Activated CD4-positive, alpha-beta T cell treated with anti-CD3 and anti-CD28 coated beads, Interleukin-2, amount 10 ng/mL, durations not matched to agents 7 days and 5 days (primary cell): ENCODE results near the gene SLC5A10. TPM values are rescaled to one million over a fixed set of nuclear protein-coding genes. Genes with fewer than 3 reads are reported as not detected.

ENCODE experiments used
- CTCF ChIA-PET: fragments of 350-600 bp; sonication (Branson Sonifier 250); formaldehyde crosslinking; loops from one replicate; lab custom pipeline; 2021; ENCODE audit warnings: antibody characterized with exemption; lab: Charles Lee
- POLR2A ChIA-PET: fragments of 350-600 bp; sonication (Branson Sonifier 250); formaldehyde crosslinking; loops from one replicate; lab custom pipeline; 2021; ENCODE audit warnings: antibody characterized with exemption; lab: Charles Lee
- DNase-seq: peaks from one replicate; pipeline ENCODE4 v3.0.0-alpha.2; 2020
- H3K27ac Mint-ChIP-seq: one replicate; pipeline ENCODE4 v1.8.0; 2021; ENCODE audit warnings: mild to moderate bottlenecking, moderate library complexity, mixed read lengths
- H3K27me3 Mint-ChIP-seq: one replicate; pipeline ENCODE4 v1.8.0; 2021; ENCODE audit warnings: mixed read lengths
- H3K36me3 Mint-ChIP-seq: one replicate; pipeline ENCODE4 v1.8.0; 2021; ENCODE audit warnings: low read depth, mixed read lengths
- H3K4me1 Mint-ChIP-seq: one replicate; pipeline ENCODE4 v1.8.0; 2021; ENCODE audit warnings: mixed read lengths
- H3K4me3 Mint-ChIP-seq: one replicate; pipeline ENCODE4 v1.8.0; 2021; ENCODE audit warnings: mild to moderate bottlenecking, moderate library complexity, mixed read lengths
- H3K9me3 Mint-ChIP-seq: one replicate; pipeline ENCODE4 v1.8.0; 2021; ENCODE audit warnings: mixed read lengths
- total RNA-seq, 2 experiments: library from RNA; stranded (reverse); gene quantifications; one replicate each; pipeline ENCODE4 v1.2.3, GENCODE V29; 2021

Gene SLC5A10
- total RNA-seq, 2 experiments from 2014 or later = not detected

- POLR2A ChIA-PET = no interaction called here
- H3K9me3 Mint-ChIP-seq = no peaks in the 10 kb centered on the region
- peaks cover 19% of the 10 kb centered on the region for H3K4me1 Mint-ChIP-seq
- H3K27ac Mint-ChIP-seq = peak overlapping the region; percentile 43
- DNase-seq = peak; percentile 75
- H3K4me3 Mint-ChIP-seq = no peak overlapping the region
- CTCF ChIA-PET = interaction anchor here (0.7 to 2.4 kb wide), 27 partner anchors 9 to 335 kb away, joined by 3 to 12 read pairs (median 4); partner anchors contain the start of gene PRPSAP2
- H3K27me3 Mint-ChIP-seq = no peaks in the 10 kb centered on the region
- H3K36me3 Mint-ChIP-seq = no peaks in the 10 kb centered on the region
These were observed 9.0 kb downstream of the SLC5A10 start for GRCh38 chr17:18960803-18961511.

DNA sequence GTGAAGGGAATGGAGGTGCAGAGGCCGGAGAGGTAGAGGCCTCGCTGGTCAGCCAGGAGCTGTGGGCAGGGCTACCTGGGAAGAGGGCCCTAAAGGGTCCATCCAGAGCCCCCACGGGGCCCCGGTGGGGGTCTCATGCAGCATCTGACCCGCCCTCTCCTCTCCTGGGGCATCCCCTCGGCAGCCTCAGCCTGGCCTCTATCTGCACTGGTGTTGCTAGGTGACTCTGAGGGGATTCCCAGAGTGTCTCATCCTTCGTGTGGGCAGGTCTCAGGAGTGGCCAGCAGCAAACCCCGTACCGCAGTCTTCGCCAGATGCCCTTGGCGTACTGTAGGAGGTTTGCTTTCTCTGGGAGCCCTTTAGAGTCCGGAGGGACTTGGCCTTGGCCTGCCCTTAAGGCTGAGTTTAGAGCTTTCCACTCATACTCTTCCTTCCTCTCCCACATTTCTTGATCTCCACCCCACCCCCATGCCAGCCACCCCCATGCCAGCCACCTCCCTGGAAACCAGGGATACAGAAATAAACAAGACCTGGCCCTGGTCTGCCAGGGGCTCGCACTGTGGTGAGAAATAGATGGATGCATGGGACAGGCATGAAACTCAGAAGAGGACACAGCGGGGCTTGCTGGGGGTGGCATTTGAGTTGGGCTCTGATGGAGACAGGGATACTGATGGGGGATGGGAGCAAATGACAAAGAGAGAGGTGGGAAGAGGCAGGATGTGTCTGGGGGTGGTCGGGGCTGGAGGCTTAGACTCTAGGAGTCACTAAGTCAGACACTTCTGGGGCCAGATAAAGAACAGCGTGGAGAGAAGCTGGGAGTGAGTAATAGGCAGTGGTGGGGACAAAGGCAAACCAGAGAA is 9.9 kb downstream of the SLC5A10 start:
- no peak for DNase-seq
- Mint-ChIP-seq H3K4me1 (peaks cover 13% of the 10 kb centered on the region), H3K9me3 (no peaks in the 10 kb centered on the region), H3K27me3 (no peaks in the 10 kb centered on the region), H3K4me3 (no peak overlapping the region), H3K36me3 (no peaks in the 10 kb centered on the region), H3K27ac (peak overlapping the region; percentile 57)
- ChIA-PET POLR2A (no interaction called here), CTCF (interaction anchor here (0.7 to 2.4 kb wide), 25 partner anchors 8 to 110 kb away, joined by 3 to 12 read pairs (median 4); partner anchors contain the start of gene SLC5A10)

- no peaks in the 10 kb centered on the region for H3K36me3 Mint-ChIP-seq
- no peak overlapping the region for H3K4me3 Mint-ChIP-seq
- POLR2A ChIA-PET = no interaction called here
- H3K27me3 Mint-ChIP-seq = no peaks in the 10 kb centered on the region
- H3K4me1 Mint-ChIP-seq = peaks cover 11% of the 10 kb centered on the region
- no peaks in the 10 kb centered on the region for H3K9me3 Mint-ChIP-seq
- CTCF ChIA-PET = interaction anchor here (1.0 to 2.4 kb wide), 4 partner anchors 10 to 97 kb away, joined by 3 to 8 read pairs (median 4); partner anchors contain the start of gene SLC5A10
- no peak for DNase-seq
- H3K27ac Mint-ChIP-seq = peak overlapping the region; percentile 50
These were observed 10.5 kb downstream of the SLC5A10 start for GRCh38 chr17:18962494-18962815.

GRCh38 chr17:18963126-18964017 is 11.4 kb downstream of the SLC5A10 start:
- Mint-ChIP-seq H3K27ac (peak overlapping the region; percentile 64), H3K9me3 (no peaks in the 10 kb centered on the region), H3K36me3 (no peaks in the 10 kb centered on the region), H3K4me1 (peaks cover 8% of the 10 kb centered on the region), H3K4me3 (no peak overlapping the region), H3K27me3 (no peaks in the 10 kb centered on the region)
- no peak for DNase-seq
- ChIA-PET CTCF (interaction anchor here (1.4 to 1.8 kb wide), 2 partner anchors 11 to 31 kb away, joined by 4 read pairs; partner anchors contain the start of gene SLC5A10), POLR2A (no interaction called here)

GRCh38 chr17:18964018-18964351 is 12.0 kb downstream of the SLC5A10 start:
- no peak overlapping the region for H3K27ac Mint-ChIP-seq
- no peak for DNase-seq
- no peaks in the 10 kb centered on the region for H3K27me3 Mint-ChIP-seq
- ChIA-PET POLR2A (no interaction called here), CTCF (no interaction called here)
- H3K4me1 Mint-ChIP-seq = peaks cover 8% of the 10 kb centered on the region
- H3K4me3 Mint-ChIP-seq = no peak overlapping the region
- no peaks in the 10 kb centered on the region for H3K9me3 Mint-ChIP-seq
- H3K36me3 Mint-ChIP-seq = no peaks in the 10 kb centered on the region

DNA sequence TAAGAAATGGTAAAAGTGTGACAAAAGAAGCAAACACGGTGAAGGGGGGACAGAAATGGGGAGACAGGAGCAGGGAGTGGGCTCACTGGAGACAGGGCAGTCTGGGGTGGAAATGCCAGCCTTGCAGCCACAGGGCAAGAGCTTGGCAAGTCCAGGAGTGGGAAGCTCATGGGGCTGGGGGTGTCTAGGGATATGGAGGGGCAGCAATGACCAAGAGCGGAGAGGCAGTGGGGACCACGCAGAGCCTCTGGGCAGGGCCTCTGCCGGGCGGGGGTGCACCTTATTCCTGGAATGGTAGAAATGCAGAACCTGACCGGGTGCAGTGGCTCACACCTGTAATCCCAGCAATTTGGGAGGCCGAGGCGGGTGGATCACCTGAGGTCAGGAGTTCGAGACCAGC is 12.6 kb downstream of the SLC5A10 start:
- ChIA-PET CTCF (no interaction called here), POLR2A (no interaction called here)
- no peak for DNase-seq
- H3K27ac Mint-ChIP-seq = no peak overlapping the region
- no peaks in the 10 kb centered on the region for H3K36me3 Mint-ChIP-seq
- H3K9me3 Mint-ChIP-seq = no peaks in the 10 kb centered on the region
- H3K27me3 Mint-ChIP-seq = no peaks in the 10 kb centered on the region
- H3K4me1 Mint-ChIP-seq = peaks cover 13% of the 10 kb centered on the region
- H3K4me3 Mint-ChIP-seq = no peak overlapping the region

GRCh38 chr17:18965530-18966236 is 13.7 kb downstream of the SLC5A10 start:
- no peaks in the 10 kb centered on the region for H3K36me3 Mint-ChIP-seq
- H3K9me3 Mint-ChIP-seq = no peaks in the 10 kb centered on the region
- POLR2A ChIA-PET = no interaction called here
- H3K4me3 Mint-ChIP-seq = no peak overlapping the region
- H3K27me3 Mint-ChIP-seq = no peaks in the 10 kb centered on the region
- no peak for DNase-seq
- H3K4me1 Mint-ChIP-seq = peaks cover 13% of the 10 kb centered on the region
- no peak overlapping the region for H3K27ac Mint-ChIP-seq
- CTCF ChIA-PET = interaction anchor here (0.6 kb wide), 1 partner anchor 1858 kb away, joined by 3 read pairs; no protein-coding TSS in a partner anchor

- Mint-ChIP-seq H3K27ac (peak overlapping the region; percentile 68), H3K9me3 (no peaks in the 10 kb centered on the region), H3K36me3 (no peaks in the 10 kb centered on the region), H3K4me3 (no peak overlapping the region), H3K4me1 (peaks cover 9% of the 10 kb centered on the region), H3K27me3 (no peaks in the 10 kb centered on the region)
- ChIA-PET POLR2A (no interaction called here), CTCF (interaction anchor here (1.0 kb wide), 1 partner anchor 14 kb away, joined by 3 read pairs; no protein-coding TSS in a partner anchor)
- DNase-seq = no peak
These were observed 15.1 kb downstream of the SLC5A10 start for GRCh38 chr17:18966831-18967624.

DNA sequence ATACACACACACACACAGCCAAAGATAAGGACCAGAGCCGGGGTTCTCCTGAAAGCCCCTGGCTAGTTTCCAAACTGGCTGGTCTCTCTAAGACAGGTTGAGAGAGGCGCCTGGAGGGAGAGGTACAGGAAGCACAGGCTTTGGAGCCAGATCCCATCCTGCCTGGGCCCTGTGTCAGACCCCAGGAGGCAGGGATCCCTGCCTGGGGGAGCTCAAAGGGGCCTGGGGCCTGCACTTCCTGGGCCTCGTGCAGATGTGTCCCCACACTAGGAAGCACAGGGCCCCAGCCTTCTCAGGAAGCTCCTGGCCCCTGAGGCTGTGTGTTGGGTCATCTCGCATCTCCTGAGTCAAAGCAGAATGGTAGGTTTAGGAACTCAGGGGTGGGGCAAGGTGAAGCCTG is 16.0 kb downstream of the SLC5A10 start:
- Mint-ChIP-seq H3K4me1 (peaks cover 9% of the 10 kb centered on the region), H3K27me3 (no peaks in the 10 kb centered on the region), H3K9me3 (no peaks in the 10 kb centered on the region), H3K4me3 (no peak overlapping the region), H3K27ac (no peak overlapping the region), H3K36me3 (no peaks in the 10 kb centered on the region)
- CTCF ChIA-PET = no interaction called here
- DNase-seq = no peak
- POLR2A ChIA-PET = no interaction called here

DNA sequence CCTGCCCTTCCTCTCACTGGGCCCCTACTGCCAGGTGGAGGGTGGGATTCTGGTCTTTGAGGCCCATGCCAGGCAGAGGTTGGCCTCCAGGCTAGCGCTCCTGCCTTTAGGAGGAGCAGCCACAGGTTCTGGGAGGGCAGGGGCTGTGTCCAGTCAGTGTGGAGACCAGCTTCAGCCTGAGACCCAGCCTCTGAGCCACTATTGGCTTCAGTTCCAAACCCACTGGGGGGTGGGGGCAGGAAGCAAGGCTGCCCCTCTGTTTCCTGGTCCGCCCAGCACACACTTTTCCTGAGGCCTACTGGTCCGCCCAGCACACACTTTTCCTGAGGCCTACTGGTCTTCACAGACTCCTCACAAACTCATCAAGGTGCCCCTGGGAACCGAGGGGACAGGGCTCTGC is 16.4 kb downstream of the SLC5A10 start:
- no peaks in the 10 kb centered on the region for H3K27me3 Mint-ChIP-seq
- ChIA-PET POLR2A (no interaction called here), CTCF (interaction anchor here (0.8 kb wide), 1 partner anchor 9 kb away, joined by 3 read pairs; no protein-coding TSS in a partner anchor)
- H3K36me3 Mint-ChIP-seq = no peaks in the 10 kb centered on the region
- no peaks in the 10 kb centered on the region for H3K9me3 Mint-ChIP-seq
- H3K4me1 Mint-ChIP-seq = peaks cover 9% of the 10 kb centered on the region
- no peak for DNase-seq
- no peak overlapping the region for H3K27ac Mint-ChIP-seq
- H3K4me3 Mint-ChIP-seq = no peak overlapping the region
